Activated CD4-positive, alpha-beta T cell treated with anti-CD3 and anti-CD28 coated beads, Interleukin-2, amount 50 U/mL, for 48 hours (primary cell): ENCODE measurements around the gene CLSTN2.

ENCODE experiments used
- DNase-seq, 2 experiments: peaks; one replicate each; pipeline ENCODE4 v3.0.0-alpha.2; 2020

CLSTN2 gene

DNA sequence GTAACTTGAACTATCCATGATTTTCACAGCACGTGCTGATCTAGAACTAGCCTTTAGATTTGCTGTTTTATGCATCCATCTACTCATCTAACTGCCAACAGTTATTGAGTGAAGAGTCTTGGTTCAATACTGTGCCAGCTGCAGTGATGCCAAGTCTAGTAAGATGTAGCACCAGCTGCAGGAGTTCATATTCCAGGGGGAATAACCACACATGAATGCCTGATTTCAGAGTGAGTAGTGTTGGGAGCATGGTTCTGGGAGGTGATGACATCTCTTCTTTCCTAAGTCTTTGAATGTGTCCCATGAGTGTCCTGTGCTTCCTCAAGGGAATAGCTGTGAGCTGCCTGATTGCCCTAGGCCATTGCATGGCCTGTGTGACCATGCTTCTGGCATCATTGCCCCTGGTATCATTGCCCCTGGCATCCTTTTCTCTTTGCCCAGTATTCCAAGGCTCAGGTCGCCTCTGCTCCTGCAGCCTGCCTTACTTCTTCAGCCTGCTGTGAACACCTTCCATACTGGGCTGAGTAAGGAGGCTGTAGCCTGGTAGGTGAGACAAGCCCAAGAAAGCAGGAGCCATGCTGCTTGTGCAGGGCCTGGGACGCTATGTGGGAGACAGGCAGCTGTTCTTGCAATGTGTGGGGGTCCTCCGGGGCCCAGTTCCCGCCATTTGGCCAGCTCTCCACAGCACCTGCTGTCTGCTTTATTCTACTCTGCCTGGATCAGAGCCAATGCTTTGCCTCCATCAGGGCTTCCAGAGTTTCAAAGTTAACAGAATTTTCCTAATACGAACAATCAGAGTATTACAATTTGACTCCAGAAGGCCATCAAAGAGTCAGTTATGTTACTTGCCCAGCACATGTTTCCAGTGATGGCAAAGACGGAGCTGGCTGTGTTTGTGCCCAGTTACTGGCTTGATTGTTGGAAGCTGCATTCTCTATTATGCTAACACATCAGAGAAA is 73.2 kb downstream of the CLSTN2 start:
- DNase-seq, result no peak

DNA sequence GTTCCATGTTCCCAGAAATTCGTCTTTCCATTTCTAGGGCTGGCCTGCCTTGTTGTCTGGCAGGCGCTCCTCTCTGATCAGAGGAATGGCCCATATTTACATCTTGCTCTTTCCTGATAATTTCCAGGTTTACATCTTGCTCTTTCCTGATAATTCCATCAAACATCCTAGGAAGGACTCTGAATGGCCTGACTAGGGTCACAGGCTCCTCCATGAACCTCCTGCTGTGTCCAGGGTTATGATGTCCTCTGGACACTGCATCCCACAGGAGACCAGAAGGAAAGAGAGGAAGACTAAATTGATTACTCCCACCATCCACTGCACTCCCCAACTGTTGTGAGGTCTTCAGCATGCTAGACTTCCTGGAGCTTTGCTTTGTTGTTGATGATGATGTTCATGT is 75.4 kb downstream of the CLSTN2 start:
- no peak for DNase-seq

DNA sequence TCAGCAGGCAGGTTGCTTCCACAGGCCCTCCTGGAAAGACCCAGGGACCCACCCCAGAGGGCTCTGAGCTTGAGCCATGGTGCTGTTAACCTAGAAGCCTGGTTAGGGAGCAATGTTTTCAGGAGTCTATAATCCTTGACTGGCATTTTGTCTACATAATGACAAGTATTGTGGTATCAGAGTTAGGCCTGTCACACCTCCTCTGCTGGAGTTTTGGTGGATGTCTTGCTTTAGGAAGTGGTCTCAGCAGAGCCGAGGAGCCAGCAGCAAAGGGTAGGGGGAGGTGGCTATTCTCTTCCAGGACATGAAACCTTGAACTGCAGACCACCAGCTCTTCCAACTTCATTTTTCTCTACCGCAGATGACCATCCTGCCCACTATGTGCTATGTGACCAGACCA is 76.1 kb downstream of the CLSTN2 start:
- DNase-seq, result no peak

DNA sequence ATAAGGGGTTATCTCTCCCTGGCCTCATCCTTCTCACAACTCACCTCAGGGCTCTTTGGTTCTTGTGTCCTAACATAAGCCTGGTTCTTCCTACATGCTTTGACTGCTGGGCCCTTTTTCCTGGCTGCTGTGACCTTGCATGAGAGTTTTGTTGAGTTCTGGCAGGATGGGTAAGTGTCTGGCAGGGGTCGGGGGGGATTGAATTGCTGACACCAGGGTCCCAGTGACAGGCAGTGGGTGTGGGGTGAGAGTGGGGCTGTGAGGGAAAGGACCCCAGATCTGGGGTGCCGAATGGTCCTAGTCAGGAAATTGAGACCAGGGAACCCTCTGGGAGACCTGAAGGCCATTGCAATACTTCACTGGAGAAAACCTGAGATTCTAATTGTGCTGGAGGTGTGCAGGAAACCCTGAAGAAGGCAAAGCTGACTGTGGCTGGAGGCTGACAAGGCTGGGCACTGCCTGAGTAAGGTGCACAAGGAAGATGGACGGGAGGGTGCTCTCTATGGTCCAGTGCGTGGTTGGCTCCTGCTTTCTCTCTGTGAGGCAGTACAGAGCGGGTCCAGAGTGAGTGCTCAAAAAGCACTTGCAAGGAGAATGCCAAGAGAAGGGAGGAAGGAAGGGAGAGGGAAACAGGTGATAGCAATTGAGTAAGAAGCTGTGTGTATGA is 76.8 kb downstream of the CLSTN2 start:
- DNase-seq, result no peak

DNA sequence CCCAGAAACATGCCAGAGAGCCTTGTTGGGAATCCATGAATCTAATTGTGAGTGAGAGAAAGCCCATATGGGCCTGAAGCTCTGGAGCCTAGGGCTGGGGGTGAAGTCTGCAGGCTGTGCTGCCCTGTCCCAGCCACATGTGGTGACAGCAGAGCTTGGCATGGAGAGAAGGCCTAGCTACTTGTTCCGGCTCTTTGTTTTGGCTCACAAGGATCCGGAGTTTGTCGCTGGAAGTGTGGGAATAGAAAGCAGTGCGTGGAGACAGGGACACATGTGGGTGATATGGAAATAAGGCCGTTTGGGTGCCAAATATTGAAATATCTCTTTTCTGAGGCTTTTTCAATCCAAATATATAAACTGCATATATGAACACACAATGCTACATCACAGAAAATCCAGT is 78.2 kb downstream of the CLSTN2 start:
- no peak for DNase-seq

DNA sequence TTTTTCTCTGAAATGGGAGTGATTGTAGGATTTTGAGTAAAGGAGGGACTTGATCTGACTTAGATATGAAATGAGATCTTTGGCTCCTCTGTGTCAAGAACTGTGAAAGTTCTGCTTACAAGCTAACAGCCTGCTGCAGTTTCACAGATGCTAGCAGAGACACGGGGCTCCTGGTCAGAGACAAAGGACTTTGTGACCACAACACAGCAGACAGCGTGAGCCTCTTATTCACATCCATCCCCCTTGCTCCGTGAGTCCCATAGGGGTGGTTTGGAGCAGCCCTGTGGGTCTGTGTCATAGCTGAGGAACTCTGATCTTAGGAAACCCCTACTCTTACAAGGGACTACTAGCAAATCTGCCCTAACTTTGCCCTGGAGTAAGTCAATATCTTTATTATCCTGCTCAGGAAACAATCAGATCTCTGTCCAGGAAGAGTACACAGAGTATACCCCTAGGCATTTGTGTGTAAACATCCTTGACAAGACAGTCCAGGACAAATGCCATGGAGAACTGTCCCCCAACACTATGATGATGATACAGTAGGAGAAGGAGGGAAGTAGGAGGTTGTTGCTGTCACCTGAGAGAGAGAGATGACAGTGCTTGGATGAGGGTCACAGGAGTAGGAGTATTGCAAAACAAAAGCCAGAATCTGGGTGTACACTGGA is 80.0 kb downstream of the CLSTN2 start:
- no peak for DNase-seq

DNA sequence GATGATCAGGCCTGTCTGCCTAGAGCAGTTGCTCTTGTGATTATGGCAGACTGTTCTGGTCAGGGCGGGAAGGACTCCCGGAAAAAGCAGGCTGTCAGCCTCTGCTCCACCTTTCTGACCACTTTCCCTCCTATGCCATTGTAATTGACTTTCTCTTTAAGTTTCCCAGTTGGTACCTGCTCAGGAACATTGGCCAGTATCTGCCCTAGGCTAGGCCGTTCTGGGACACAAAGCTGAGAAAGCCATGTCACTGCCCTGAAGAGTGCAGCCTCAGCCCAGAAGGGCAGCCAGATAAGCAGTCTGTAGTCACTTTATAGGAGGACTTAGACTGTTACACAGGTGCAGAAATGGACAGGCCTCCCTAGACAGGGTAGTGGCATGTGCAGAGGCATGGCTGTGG is 80.8 kb downstream of the CLSTN2 start:
- DNase-seq, result no peak

DNA sequence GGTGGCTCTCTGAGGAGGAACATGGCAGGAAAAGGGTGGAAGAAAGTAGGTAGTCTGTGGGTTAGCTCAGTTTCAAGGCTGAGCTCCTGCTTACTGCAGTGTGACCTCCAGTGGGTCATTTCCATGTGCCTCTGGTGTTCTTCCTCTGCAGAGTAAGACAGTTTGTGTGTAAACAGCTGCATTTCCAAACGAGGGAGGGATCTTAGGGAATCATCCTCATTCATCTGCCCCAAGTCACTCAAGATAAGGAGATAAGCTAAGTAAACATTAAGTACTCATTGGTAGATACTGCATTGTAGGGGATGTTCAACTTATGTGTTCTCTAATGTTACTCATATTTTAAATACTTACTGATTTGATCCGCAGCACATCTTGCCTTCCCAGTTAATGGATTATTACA is 83.6 kb downstream of the CLSTN2 start:
- no peak for DNase-seq

DNA sequence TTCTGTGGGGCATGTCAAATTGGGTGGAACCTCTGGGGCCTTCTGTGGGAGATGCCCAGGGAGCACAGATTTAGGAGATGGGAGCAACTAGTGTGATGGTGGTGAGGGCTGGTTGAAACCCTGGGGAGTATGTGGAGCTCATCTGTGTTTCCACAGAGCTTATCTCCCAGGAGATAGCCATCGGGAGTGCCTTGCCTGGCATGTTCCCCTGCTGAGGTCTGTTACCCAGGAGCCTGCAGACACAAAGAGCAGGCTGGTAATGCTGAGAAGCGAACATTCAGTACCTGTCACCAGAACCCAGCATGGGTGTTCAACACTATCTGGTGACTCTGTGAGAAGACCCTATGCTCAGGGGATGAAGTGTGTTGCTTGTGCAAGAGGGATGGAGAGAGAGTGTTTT is 85.0 kb downstream of the CLSTN2 start:
- DNase-seq, result no peak

DNA sequence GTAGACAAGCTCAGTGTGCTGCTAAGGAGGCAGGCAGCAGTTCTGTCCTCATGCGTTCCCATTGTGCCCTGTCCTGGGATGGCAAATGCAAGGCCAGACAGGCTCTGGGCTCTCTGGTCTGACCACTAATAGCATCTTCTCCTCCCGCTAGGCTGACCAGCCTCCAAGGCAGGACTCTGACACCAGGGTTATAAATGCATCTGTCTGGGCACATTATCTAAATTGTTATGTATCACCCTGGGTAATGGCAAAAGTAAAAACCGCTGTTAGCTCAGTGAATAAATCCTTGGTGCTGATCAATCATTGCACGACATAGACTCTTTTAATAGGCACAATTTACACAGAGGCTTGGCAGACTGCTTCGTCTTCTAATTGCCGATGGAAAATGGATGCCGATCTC is 85.6 kb downstream of the CLSTN2 start:
- DNase-seq, result no peak

DNA sequence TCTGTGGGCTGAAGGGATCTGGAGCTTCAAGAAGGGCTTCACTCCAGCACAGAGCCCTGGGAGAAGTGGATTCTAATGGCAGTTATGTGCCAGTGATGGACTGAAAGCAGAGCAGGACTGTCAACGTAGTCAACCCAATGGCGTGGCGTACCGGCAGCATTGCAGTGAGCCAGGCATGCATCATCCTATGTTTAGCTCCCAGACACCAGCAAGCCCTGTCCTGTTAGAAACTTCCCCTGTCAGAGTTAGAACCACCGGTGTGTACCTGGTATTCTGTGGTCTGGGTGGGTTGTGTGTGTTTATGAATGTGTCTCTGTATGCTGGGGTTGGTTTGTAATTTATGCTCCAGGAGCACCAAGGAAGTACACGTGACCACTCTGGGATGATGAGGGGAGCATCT is 86.3 kb downstream of the CLSTN2 start:
- no peak for DNase-seq

DNA sequence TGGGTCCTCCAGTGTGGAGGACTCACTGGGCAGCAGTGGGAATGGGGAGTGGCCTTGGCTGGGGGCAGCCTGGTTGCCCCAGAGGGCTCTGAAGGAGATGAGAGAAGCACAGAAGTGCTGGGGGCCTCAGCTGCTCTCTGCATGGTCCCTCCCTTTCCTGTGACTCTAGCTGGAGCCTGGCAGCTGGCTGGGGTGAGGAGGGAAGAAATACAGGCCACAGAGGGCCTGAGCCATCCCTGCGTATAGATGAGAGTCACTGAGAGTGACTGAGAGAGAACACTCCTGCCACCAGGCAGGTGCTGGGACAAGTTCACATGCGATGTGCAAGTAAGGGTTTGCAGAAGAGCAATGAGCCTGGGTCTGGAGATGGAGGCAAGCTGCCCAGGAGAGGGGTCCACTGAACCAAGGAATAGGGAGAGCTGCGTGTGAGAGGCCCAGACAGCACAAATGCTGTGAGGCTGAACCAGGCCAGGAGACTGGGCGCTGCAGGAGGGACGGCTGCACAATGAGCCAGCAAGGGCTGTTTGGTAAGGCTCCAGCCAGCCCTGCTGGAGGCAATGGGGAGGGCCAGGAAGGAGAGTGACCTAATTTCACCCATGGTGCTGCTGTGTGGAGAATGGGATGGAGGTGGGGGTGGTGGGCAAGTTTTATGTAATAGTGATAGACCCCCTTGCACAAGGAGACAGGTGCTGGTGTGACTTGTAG is 87.2 kb downstream of the CLSTN2 start:
- no peak for DNase-seq

DNA sequence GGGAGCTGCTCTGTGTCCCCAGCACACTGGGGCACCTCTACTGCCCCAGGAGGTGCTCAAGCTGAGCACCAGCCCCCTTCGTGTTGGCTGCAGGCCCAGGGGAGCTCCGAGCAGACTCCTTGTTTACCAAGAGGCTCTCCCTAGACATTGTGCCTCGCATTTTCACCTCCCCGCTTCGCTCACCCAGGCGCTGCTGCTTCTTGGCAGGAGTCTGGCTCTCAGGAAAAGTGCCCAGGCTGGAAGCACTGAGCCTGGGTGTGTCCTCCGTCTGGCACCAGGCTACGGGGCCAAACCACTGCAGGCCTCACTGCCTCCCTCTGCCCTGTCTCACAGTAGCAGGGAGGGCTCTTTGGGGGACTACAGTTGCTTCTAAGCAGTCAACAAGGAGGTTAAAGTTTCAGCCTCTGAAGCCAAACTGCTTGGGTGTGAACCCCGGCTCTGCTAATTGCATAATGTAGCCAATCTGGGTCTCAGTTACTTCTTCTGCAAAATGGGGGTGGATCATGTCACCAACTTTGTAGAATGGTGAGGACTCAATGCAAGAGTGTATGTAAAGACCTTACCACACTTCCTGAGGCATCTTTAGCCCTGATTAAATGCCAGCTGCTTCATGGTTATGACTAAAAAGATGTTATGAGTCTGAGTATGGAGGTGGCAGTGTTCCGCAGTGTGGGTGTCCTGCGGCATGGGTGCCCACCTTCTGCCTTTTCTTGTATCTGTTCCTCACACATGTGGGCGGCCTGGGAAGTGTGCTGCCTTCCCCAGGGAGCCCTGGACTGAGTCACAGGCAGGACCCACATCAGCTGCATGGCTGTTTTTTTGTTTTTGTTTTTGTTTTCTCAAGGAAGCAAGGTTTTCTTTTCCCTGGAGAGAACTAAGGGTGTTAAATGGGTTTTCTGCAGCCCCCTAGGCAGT is 88.9 kb downstream of the CLSTN2 start:
- DNase-seq, result no peak

DNA sequence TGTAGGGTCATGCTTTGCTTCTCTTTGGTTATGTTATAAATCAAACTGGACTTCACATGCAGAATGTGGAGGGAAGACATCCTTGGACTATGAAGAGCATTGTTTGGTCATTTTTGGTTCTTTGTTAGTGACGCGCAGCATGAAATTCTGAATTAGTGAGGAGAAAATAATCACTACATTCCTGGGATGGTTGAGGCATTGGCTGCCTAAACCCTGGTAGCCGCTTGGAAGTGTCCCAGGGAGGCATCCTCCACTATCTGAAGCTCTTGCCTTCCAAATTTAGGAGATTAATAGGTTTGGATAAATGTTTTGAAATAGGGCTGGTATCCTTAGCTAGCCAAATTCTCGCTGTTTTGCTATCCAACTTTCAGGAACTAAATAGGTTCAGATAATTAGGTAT is 96.2 kb downstream of the CLSTN2 start:
- DNase-seq, result no peak

DNA sequence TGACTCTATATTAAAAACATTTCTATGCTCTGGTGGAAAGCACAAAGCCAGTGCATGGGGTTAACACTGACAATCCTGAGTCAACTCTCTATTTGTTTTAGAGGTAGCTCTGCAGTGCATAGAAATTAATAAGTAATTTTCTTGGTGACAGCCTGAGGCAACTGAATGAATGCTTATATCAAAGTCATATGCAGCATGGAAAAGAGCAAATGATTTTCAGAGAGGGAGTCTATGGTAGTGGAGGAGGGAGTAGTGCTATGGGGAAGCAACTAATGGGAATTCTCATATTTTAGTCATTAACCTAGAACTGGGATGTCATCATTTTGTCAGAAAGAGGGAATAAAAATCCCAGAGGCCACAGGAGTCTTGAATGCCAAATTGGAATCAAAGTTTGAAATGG is 99.1 kb downstream of the CLSTN2 start:
- no peak for DNase-seq

DNA sequence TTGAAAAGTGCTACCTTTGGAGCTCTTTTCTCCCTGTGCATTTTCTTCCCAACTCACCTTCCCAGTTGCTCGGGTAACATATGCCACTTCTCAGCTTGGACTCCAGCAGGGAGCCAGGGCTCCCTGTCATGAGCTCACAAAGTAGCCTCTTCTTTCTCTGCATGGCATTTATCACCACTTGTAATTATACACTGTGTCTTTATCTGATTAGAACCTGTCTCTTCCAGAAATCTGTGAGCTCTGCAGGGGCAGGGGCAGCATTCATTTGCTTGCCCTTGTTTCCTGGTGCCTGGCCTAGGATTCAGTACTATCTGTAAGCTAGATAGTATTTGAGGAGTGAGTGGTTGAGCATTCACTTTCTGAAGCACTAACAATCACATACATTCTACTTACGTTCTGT is 100.9 kb downstream of the CLSTN2 start:
- DNase-seq, result no peak

DNA sequence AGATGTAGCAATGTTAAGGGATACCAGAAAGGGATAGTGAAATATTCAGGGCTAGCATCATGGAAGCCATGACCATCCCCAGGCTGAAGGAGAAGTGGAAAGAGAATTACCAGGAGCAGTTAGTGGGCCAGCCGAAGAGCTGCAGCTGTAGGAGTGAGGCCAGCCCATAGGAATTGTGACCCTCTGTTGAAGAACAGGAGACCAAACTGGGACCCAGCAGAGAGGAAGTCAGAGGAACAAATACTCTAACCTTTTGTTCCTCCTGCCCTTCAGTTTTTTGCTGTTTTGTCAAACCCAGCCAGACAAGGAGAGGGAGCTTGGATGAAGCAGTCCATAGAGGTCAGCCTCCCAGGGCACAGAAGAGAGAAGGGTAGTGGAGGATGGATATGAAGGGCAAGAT is 115.4 kb downstream of the CLSTN2 start:
- no peak for DNase-seq

DNA sequence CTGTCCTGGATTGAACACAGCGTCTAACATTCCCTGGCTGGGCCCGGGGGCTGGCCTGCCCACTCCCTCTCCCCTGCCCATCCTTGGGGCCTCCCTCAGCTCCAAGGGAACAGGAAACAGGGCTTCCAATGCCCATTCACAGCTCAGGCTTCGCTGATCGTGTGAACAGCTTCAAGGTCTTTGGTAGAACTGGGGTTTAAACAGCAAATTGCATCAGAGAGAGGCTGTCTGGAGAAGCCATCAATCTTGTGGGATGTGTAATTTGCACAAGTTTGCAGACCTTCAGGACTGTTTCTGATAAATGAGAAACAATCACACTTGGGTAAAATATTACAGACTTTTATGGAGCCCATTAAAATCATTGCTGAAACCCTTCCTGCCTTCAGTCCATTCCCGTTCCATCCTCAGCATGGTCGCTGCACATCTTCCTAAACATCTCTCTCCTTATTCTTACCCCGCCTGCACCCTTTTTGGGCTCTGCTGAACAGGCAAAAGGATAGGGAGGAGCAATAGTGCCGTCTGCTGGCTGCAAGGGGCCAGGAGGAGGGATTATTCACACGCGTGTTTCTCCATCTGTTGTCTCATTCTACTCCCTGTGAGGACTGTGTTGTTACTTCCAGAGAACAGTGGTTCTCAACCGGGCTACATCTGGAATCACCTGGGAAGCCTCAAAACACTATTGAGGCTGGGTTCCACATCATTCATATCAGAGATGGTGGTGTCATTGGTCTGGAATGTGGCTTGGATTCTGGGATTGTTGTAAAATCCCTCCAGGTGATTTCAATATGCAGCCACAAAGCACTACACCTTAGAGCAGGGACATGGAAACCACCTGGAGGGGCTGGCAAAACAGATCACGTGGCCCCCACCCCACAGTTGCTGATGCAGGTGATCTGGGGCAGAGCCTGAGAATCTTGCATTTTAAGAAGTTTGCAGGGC is 116.3 kb downstream of the CLSTN2 start:
- peak; percentile 2 to 3 for DNase-seq

DNA sequence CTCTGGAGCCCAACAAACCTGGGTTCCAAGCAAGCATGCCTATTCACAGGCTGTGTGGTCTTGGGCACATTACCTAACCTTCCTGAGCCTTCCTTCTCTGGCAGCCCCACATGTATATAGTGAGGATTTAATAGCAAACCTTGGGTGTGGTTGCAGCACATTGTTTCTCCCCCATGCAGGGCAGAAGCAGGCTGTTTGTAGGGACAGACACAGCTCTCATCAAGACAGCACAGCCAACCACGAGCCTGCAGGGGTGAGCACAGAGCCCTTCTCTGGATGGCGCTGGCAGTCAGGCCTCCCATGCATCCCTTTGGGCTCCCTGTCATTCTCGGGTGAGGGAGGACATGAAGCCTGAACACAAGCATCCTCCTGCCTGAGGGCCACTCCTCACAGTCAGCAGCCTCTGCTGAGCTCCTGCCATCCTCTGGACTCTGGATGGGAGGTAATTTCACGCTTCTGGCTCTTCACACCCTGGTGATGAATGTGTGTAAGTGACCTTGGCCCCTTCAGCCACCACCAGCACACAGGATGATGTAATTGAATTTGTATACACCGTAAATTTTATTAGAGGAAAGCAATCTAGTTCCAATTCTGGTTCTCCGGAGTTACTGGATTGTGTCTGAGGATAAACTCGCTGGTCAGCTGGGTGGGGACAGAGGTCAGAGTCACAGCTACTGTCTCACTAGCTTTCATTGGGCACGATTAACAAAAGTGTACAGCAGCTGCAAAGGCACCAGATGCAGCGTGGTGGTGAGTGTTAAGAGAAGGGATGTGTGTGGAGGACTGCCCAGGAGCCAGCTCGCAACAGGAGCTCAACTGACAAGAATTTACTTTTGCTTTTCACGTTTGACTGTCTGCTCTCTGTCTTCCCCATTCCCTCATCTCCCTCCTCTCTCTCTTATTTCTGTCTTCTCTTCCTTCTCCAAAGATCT is 118.1 kb downstream of the CLSTN2 start:
- no peak for DNase-seq

DNA sequence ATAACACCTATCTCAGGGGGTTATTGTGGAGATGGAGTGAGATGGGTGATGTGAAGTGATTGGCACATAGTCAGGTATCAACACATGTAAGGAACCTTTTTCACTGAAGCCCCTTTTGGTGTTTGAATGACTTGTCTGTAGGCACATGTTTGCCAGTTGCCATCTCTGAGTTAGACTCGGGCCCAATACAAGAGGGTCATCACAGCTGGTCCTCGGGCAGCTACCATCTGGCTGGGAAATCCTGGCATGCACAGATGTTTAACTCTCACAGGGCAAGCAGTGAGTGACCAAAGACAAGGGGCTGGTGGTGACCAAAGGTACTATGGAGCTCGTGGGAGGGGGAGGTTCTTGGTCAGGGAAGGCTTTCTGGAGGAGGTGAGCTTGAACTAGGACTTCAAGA is 118.8 kb downstream of the CLSTN2 start:
- no peak for DNase-seq
